Skin of body (tissue), 2 donors: ENCODE data around the gene VPS13D. TPM values are rescaled to one million over a fixed set of nuclear protein-coding genes. Genes with fewer than 3 reads are reported as not detected.

ENCODE experiments used
- DNase-seq: peaks from one replicate; lab custom pipeline; 2025; lab: John Stamatoyannopoulos, UW
- total RNA-seq: library from RNA; depleted of rRNA; stranded (reverse); fragments of >200 nt; gene quantifications from one replicate; pipeline ENCODE4 v1.2.3, GENCODE V29; 2014

The VPS13D gene
- total RNA-seq, 1 donor from 2014 or later = 63.3 TPM

- DNase-seq = no peak
Measured at GRCh38 chr1:12547586-12548225, 317.9 kb downstream of the VPS13D start.

GRCh38 chr1:12548279-12548972 is 318.6 kb downstream of the VPS13D start:
- DNase-seq = no peak

GRCh38 chr1:12548973-12549459 is 319.2 kb downstream of the VPS13D start:
- no peak for DNase-seq

GRCh38 chr1:12549460-12550349 is 319.9 kb downstream of the VPS13D start:
- DNase-seq = peak; percentile 75

DNA sequence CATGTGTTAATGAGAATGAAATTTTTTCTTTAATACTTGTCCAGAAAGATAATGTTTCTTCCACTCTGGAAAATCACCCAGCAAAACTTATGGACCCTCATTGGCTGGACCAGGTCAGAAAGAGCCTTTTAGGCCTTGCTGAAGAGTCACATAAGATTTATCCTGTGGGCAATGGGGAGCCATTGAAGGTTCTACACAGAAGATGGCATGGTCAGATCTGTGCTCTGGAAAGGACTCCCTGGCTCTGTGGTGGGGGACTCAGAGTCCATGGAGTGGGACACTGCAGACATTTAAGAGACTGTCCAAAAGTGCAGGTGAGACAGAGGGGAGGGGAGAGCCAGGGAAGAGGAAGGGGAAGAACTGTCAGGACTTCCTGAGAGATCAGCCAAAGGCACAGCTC is 321.8 kb downstream of the VPS13D start:
- DNase-seq = no peak

DNA sequence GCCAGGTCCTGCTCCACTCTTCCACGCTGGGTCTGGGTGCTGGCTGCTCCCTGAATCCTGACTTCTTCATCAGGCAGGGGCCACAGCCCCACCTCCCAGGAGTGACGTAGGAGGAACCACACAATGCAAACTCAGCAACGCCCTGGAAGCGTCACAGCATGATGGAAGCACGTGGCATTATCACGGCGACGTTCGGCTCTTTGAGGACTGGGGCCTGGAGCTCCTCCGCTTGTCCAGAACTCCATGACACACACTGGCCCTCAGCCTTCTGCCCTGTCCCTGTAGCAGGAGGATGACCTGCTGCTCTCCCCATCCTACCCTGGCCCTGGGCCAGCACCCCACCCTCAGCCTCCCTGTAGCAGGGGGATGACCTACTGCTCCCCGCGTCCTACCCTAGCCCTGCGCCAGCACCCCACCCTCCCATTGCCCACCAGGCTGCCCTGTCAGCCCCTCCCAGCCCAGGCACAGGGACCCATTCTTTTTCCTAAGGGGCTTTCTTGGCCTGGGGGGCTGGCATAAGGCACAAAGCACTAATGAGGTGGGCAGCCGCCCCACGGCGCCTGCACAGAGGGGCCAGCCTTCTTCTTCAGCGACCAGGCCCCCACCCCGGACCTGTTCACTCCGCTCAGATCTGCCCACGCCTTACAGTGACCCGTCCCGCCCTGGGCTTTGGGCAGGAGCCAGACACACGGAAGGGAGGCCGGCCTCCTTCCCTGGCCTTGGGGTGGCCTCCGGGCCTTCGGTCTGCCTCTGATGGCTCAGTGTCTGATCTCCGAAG is 322.5 kb downstream of the VPS13D start:
- no peak for DNase-seq

GRCh38 chr1:12552951-12553921 is 323.4 kb downstream of the VPS13D start:
- DNase-seq = no peak

- DNase-seq = no peak
Measured at GRCh38 chr1:12553963-12554362, 324.1 kb downstream of the VPS13D start.

DNA sequence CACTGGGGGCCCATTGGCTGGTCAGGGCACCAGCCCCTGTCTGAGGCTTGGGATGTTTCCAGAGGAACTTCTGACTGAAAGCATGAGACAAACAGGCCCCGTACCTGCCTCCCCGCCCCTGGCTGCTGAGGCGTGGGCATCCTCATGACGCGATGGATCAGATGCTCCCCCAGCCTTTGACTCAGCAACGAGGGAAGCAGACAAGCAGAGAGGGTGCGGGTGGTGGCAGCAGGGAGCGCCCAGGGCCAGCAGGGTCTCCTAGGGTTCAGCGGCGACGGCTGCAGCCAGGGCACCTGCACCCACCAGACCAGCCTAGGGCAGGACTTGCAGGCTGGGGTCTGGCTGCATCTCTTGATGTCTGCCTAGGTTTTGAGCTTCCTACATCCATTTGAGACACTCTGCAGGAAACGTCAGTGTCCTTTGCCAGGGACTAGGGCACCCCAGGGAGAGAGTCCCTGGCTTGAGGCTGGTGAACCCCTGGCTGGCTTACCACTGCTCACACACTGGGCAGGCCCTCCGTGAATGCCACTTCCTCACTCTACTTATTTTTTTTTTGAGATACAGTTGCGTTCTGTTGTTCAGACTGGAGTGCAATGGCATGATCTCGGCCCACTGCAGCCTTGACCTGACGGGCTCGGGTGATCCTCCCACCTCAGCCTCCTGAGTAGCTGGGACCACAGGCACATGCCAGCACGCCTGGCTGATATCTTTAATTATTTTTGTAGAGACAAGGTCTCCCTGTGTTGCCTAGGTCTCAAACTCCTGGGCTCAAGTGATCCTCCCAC is 324.9 kb downstream of the VPS13D start:
- DNase-seq = no peak

DNA sequence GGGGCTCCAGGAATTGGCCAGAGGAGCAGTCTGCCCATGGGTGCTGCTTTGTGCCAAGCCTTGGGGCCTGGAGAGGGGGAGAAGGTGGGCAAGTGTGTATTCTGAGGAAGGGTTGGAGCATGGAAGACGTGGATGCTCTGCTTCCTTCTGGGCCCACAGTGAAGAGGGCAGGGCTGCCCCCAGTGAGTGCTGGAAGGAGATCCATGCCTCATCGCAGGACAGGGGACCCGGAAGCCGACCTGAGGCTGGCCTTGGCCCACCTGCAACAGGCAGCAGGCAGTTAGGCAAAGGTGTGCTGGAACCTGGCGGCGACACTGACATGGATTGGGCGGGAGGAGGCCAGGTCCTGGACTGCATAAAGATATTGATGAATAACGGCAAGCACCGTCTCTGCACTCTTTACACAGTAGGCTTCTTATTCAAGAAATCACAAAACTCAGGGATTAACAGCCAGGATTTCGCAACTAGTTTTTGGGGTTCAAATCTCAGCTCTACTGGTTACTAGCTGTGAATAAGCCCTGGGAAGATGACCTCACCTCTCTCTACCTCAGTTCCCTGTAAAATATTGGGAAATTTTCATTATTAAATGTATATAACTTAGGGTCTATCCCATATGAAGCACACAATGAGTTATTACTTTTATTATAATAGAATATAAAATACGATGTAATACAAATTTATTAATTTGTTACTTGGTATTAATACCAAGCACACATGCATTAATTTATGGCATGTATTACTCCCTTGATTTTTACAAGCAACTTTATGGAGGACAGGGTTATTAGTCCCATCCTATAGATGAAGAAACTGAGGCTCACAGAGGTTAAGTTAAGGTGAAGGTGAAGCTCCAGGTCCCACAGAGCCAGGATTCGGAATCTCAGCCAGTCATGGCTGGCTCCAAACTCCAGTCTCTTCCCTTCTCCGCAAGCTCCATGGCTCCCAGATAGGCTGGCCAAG is 325.9 kb downstream of the VPS13D start:
- no peak for DNase-seq

DNA sequence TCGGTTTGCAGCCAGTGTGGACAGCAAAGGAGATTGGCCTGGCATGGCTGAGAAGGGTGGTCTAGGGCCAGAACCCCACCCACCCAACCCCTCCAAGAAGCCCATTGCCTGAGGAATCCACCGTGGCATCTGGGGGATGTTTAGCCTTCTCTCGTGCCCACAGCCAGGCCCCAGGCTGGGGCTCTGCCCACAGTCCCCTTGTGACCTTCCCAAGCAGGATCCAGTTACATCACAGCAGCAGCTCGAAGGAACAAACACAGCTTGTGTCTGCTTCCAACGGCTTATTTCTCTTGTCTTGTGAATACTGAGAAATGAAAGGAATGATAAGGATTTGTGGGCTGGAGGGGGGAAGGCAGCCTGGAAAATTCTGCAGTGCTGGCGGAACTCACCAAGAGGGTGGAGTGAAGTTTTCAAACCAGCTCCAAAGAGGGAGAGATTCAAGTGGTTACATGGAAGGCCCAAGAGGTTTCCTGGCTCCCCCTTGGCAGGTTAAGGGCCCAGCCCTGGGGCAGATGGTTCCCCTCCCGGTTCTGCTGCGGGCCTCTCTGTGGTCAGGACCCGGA is 326.6 kb downstream of the VPS13D start:
- peak; percentile 93 for DNase-seq

DNA sequence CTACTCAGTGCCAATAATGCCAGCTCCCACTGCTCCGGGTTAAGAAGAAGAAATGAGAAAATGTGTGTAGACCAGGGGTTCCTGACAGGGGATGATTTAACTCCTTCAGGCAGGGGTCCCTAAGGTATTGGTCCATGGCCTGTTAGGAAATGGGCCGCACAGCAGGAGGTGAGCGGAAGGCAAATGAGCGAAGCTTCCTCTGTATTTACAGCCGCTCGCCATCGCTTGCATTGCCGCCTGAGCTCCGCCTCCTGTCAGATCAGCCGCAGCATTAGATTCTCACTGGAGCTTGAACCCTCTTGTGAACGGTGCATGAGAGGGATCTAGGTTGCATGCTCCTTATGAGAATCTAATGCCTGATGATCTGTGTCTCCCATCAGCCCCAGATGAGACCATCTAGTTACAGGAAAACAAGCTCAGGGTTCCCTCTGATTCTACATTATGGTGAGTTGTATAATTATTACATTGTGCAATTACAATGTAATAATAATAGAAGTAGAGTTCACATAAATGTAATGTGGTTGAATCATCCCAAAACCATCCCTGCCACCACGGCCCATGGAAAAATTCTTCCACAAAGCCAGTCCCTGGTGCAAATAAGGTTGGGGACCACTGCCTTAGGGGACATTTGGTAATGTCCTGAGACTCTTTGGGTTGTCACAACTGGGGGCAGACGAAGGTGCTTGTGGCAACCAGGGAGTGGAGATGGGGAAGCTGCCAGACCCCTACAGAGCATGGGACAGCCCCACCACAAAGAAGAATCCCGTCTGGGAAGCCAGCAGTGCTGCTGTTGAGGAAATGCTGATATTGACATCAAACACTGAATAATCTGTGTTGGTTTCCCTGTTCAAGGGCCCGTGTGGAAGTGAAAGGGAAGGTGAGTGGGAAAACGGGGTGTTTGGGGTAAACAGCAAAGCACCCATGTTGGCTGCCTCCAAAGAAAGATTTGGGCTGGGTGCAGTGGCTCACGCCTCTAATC is 327.4 kb downstream of the VPS13D start:
- DNase-seq = no peak

DNA sequence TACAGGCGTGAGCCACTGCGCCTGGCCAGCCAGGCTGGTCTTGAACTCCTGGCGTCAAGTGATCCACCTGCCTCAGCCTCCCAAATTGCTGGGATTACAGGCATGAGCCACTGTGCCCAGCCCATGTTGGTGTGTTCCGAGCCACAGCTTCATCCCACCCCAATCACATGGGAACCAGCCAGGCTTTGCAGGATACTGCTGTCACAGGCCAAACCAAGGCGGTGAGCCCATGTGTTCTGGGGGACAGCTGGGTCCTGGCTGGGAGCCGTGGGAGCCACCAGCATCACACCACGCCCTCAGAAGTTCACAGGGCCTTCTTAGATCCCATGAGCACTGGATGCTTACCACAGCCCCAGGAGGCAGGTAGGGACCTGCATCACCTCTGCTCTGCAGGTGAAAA is 331.3 kb downstream of the VPS13D start:
- DNase-seq = no peak
